ENCODE results near the gene LHX8. TPM values are rescaled to one million over a fixed set of nuclear protein-coding genes. Genes with fewer than 3 reads are reported as not detected.
A peak's percentile ranks its signal among the peaks of the same experiment; 100 is the strongest.
"Not testable (repeated sequence)": the region's sequence is repeated elsewhere in the genome, so short reads cannot be mapped to it uniquely, and the experiment has no call there.

The LHX8 gene
- total RNA-seq, result not detected

DNA sequence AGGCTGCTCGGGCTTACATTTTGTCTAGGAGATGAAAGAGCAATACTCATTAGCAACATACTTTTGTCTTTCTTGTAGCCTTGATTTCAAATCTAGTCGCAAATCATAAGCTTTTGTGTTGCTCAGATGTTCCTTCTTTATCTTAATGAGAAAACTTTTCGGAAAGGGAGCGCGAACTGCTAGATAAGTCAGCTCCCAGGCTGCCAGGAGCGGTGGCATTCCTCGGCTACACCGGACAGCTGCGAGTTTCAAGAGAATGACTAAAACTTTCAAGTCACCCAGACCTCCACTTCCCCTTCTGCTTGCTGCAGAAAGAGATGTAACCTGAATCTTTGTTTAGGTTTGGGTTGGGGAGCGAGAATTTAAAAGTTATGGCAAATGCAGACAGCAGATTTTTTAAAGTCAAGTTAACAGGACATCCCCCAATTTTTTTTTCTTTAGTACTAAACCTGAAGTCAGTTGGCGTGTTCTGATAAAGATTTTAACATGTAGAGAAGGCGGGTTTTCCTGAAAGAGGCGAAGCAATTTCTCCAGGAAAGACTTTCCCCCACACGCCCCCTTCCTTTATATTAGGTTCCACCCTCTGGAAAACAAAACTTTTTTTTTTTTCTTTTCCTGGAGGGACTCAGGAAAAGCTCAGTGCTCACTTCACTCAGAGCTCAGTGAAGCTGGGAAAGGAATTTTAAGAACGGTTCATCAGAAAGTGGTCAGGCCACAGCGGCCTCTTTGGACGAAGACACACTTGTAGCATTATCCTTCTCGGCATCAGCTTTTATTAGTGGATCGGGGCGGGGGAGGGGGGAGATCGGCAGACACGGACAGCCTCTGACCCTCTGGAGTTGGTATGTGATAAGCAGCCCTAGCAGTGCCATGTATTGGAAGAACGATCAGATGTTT lies at the start of gene LHX8:
Gene LHX8, plus strand, starts transcription at position 639 of the 897 bp plus-strand sequence. CDS start 2,227 bp downstream, outside the sequence.
- Mint-ChIP-seq H3K4me1 (ENCODE audit: low read depth) (peaks cover 14% of the 10 kb centered on the region), H3K4me3 (peak within 1 kb of the TSS; percentile 78), H3K27me3 (ENCODE audit: low read depth) (peaks cover 80% of the 10 kb centered on the region), H3K36me3 (ENCODE audit: low read depth) (peaks cover 28% of the 10 kb centered on the region), H3K27ac (peak within 1 kb of the TSS; percentile 39), H3K9me3 (ENCODE audit: insufficient read depth) (no peaks in the 10 kb centered on the region)
- ChIA-PET CTCF (no interaction called here), POLR2A (no interaction called here)
- DNase-seq (no peak), ATAC-seq (no peak)

DNA sequence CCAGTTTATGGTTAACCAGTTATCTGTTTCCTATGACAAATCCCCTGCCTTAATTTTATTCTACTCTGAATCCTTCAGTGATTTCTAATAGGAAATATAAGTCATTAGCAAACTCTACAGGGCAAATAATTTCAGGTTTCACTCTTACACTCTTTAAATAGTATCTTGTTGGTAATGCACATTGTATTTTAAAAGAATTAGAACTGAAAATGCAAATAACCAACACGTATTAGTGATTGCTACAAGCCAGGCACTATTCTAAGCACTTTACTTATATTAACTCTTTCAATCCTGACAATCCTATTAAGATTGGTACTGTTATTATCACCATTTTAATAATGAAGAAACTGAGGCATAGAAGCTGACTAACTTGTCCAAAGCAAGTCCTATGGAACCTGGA lies 48.3 kb upstream of the LHX8 start:
- H3K36me3 Mint-ChIP-seq (ENCODE audit: low read depth), result no peaks in the 10 kb centered on the region
- ATAC-seq, result no peak
- ChIA-PET CTCF (no interaction called here), POLR2A (no interaction called here)
- no peaks in the 10 kb centered on the region for H3K27me3 Mint-ChIP-seq (ENCODE audit: low read depth)
- H3K9me3 Mint-ChIP-seq (ENCODE audit: insufficient read depth), result no peaks in the 10 kb centered on the region
- H3K27ac Mint-ChIP-seq, result no peak overlapping the region
- DNase-seq, result no peak
- H3K4me3 Mint-ChIP-seq, result no peak overlapping the region
- no peaks in the 10 kb centered on the region for H3K4me1 Mint-ChIP-seq (ENCODE audit: low read depth)

DNA sequence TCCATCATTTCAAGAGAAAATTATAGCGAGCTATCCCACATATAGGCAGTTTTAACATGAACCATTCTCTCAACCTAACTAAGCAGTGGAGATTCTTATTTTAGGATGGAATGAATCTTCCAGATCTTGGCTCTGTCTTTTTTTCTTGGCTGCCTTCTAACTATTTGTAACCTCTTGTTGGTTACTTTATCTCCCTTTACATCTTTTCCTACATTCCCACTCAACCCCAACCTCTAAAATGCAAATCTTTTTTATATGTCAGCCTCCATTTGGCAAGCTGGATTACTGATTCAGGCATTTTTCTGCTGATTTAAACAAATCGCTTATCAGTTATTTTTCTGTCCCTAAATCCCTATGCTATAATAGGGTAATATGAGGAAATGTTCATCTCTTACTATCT lies 46.9 kb upstream of the LHX8 start:
- CTCF ChIA-PET, result no interaction called here
- Mint-ChIP-seq H3K4me1 (ENCODE audit: low read depth) (no peaks in the 10 kb centered on the region), H3K4me3 (no peak overlapping the region), H3K9me3 (ENCODE audit: insufficient read depth) (no peaks in the 10 kb centered on the region), H3K27me3 (ENCODE audit: low read depth) (no peaks in the 10 kb centered on the region), H3K36me3 (ENCODE audit: low read depth) (no peaks in the 10 kb centered on the region), H3K27ac (no peak overlapping the region)
- DNase-seq (no peak), ATAC-seq (no peak)
- POLR2A ChIA-PET, result no interaction called here

DNA sequence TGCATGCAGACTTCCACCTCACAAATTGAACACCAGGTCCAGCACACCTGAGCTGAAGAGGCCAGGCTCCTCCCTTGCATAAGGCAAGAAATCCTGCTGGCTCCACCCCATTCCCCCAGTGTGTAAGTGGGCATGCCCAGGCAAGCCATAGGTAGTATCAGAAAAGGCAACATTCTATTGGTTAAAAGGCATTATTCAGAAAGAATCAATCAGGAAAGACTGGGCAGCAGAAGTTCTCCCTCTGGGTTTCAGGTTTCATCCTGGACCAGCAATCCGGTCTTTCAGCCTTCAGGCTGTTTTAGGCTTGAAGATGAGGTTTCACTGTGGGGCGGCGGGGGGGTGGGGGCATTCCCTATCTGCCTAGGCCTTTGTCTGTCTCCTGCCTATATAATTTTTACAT lies 42.0 kb upstream of the LHX8 start:
- ATAC-seq, result no peak
- POLR2A ChIA-PET, result no interaction called here
- Mint-ChIP-seq H3K9me3 (ENCODE audit: insufficient read depth) (no peaks in the 10 kb centered on the region), H3K36me3 (ENCODE audit: low read depth) (no peaks in the 10 kb centered on the region), H3K27me3 (ENCODE audit: low read depth) (no peaks in the 10 kb centered on the region), H3K4me3 (no peak overlapping the region), H3K4me1 (ENCODE audit: low read depth) (no peaks in the 10 kb centered on the region), H3K27ac (no peak overlapping the region)
- CTCF ChIA-PET, result no interaction called here
- no peak for DNase-seq

DNA sequence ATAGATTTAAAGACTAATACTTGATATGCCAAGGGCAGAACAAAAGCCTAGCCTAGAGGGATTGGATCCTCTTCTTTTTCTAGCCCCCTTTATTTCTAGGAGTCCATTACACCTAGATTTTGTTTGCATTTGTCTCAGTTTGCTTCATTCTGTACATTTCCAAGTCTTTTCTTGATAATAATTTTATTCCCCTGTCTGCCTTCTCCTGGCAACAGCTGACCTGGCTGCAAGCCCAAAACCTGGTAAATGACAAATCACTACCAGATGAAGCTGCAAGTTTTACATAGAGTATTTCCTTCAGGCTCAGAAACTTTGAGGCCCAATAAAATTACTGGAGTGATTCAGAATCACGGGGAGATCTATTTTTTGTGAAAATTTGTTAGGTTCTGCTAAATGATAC lies 36.5 kb upstream of the LHX8 start:
- no peak overlapping the region for H3K27ac Mint-ChIP-seq
- H3K27me3 Mint-ChIP-seq (ENCODE audit: low read depth), result no peaks in the 10 kb centered on the region
- ATAC-seq (no peak), DNase-seq (no peak)
- ChIA-PET POLR2A (no interaction called here), CTCF (no interaction called here)
- H3K4me3 Mint-ChIP-seq, result no peak overlapping the region
- no peaks in the 10 kb centered on the region for H3K4me1 Mint-ChIP-seq (ENCODE audit: low read depth)
- no peaks in the 10 kb centered on the region for H3K36me3 Mint-ChIP-seq (ENCODE audit: low read depth)
- H3K9me3 Mint-ChIP-seq (ENCODE audit: insufficient read depth), result no peaks in the 10 kb centered on the region

DNA sequence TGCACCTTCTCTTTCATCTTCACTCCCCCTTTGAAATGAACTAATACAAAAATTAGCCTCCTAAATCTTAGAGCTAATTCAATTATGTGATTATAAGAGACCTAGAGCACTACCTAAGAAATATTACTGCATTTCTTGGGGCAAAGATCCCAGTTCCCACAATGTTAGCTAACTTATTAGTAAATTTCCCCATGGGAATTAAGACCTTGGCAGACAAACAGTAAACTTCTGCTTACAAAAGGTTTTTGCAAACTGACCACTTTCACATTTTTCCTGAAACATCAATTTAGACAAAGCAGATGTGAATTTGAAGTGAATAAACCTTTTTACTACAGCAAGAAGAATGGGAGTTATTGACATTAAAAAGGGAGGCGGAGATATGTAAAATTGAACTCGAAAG lies 34.6 kb upstream of the LHX8 start:
- CTCF ChIA-PET, result no interaction called here
- Mint-ChIP-seq H3K4me1 (ENCODE audit: low read depth) (no peaks in the 10 kb centered on the region), H3K36me3 (ENCODE audit: low read depth) (no peaks in the 10 kb centered on the region), H3K4me3 (no peak overlapping the region), H3K27me3 (ENCODE audit: low read depth) (no peaks in the 10 kb centered on the region), H3K27ac (no peak overlapping the region), H3K9me3 (ENCODE audit: insufficient read depth) (no peaks in the 10 kb centered on the region)
- DNase-seq (no peak), ATAC-seq (no peak)
- POLR2A ChIA-PET, result no interaction called here

DNA sequence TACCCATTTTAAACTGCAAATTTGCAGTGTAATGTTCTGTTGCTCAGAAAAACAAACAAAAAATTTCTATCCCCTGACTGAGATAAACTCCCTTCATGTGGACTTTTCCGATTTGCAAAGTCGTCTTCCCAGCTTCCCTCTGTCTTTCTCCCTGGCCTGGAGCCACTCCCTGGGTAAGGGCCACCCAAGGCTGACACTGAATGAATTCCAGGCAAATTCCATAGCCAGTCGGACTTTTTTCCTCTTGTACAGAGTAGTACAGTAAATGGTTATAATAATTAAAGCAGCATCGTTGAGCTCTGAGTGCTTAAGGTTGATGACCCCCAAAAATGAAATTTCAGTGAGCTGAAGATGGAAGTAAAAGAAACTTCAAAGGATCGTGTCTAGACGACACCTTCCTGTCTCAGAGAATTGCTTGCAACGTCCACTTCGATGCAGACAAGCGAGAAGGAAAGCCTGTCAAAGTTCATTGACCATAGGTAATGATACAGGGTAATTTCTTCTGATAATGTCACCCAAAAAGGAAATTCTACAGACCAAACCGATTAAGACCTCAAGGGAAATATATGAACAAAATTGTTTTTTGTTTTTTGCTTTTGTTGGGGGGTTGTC lies 33.6 kb upstream of the LHX8 start:
- ATAC-seq, result no peak
- Mint-ChIP-seq H3K36me3 (ENCODE audit: low read depth) (no peaks in the 10 kb centered on the region), H3K9me3 (ENCODE audit: insufficient read depth) (no peaks in the 10 kb centered on the region), H3K4me3 (no peak overlapping the region), H3K27me3 (ENCODE audit: low read depth) (no peaks in the 10 kb centered on the region), H3K4me1 (ENCODE audit: low read depth) (no peaks in the 10 kb centered on the region), H3K27ac (no peak overlapping the region)
- ChIA-PET POLR2A (no interaction called here), CTCF (no interaction called here)
- no peak for DNase-seq

DNA sequence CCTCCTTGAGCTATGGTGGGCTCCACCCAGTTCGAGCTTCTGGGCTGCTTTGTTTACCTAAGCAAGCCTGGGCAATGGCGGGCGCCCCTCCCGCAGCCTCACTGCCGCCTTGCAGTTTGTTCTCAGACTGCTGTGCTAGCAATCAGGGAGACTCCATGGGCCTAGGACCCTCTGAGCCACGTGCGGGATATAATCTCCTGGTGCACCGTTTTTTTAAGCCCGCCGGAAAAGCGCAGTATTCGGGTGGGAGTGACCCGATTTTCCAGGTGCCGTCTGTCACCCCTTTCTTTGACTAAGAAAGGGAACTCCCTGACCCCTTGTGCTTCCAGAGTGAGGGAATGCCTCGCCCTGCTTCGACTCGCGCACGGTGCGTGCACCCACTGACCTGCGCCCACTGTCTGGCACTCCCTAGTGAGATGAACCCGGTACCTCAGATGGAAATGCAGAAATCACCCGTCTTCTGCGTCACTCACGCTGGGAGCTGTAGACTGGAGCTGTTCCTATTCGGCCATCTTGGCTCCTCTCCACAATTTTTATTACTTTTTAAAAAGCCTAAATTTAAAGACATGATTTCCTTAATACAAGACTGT lies 21.7 kb upstream of the LHX8 start:
- H3K27me3 Mint-ChIP-seq (ENCODE audit: low read depth); CTCF ChIA-PET; ATAC-seq; H3K9me3 Mint-ChIP-seq (ENCODE audit: insufficient read depth); H3K36me3 Mint-ChIP-seq (ENCODE audit: low read depth); H3K4me3 Mint-ChIP-seq; H3K4me1 Mint-ChIP-seq (ENCODE audit: low read depth); POLR2A ChIA-PET; H3K27ac Mint-ChIP-seq; DNase-seq: not testable (repeated sequence)

DNA sequence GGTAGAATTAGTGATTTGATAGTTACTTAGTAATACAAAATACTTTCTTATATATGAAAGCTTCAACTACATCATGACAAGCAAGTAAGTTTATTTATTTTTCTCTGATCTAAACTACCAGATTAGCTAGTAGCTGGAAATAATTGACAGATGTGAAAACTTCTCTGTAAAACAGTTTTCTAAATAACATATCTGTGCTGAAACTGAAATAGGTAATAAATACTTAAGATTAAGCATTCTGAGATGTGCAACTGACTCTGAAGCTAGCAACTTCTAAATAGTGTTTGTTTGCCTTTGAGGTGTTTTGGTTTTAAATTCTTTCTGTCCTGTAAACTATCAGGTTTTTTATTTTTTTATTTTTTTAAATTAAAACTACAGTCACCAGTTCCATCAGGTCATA lies 18.5 kb upstream of the LHX8 start:
- Mint-ChIP-seq H3K36me3 (ENCODE audit: low read depth) (no peaks in the 10 kb centered on the region), H3K4me3 (no peak overlapping the region), H3K27ac (no peak overlapping the region), H3K9me3 (ENCODE audit: insufficient read depth) (no peaks in the 10 kb centered on the region), H3K4me1 (ENCODE audit: low read depth) (no peaks in the 10 kb centered on the region), H3K27me3 (ENCODE audit: low read depth) (no peaks in the 10 kb centered on the region)
- ATAC-seq (no peak), DNase-seq (no peak)
- CTCF ChIA-PET, result no interaction called here
- POLR2A ChIA-PET, result interaction anchor here (0.7 kb wide), 1 partner anchor 72 kb away, joined by 4 read pairs; no protein-coding TSS in a partner anchor

DNA sequence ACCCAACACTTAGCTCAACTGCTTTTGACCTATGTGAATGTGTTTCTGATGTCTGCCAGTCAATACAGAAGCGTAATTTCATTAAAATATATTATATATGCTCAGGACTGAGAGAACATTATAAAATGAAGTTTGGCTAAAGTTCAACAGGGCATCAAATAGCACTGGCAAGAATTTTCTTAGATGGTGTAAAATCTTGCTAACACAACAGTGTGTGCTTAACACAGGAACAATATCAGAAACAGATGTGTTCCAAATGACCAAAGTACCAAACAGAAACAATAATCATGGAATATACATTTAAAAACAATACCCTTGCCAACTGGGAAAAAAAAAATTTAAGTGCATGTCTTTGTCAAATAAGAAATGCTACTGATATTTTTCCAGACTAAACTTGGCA lies 10.4 kb upstream of the LHX8 start:
- ATAC-seq (no peak), DNase-seq (no peak)
- ChIA-PET POLR2A (no interaction called here), CTCF (no interaction called here)
- Mint-ChIP-seq H3K4me1 (ENCODE audit: low read depth) (no peaks in the 10 kb centered on the region), H3K9me3 (ENCODE audit: insufficient read depth) (peaks cover 6% of the 10 kb centered on the region), H3K36me3 (ENCODE audit: low read depth) (peaks cover 4% of the 10 kb centered on the region), H3K4me3 (no peak overlapping the region), H3K27ac (no peak overlapping the region), H3K27me3 (ENCODE audit: low read depth) (peaks cover 30% of the 10 kb centered on the region)

DNA sequence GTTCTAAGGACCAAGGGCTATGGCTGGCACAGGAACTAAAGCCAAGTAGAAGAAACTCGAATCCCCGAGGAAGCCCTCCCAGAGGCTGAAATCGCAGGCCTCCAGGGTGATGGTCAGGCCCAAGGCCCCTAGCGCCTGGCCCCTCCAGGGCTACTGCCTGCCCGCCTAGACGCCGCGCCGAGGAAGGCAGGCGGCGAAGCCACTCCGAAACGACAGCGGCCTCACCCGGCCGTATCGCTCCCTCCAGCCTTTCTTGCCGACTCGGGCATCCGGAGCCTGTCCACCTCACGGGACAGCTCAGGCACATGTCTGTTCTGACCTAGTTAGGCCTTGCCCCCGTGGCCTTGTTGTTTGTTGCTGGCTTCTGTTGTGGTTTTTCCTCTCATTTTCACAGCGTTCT lies 9.7 kb upstream of the LHX8 start:
- DNase-seq (no peak), ATAC-seq (no peak)
- H3K27ac Mint-ChIP-seq, result no peak overlapping the region
- H3K4me3 Mint-ChIP-seq, result no peak overlapping the region
- no peaks in the 10 kb centered on the region for H3K4me1 Mint-ChIP-seq (ENCODE audit: low read depth)
- ChIA-PET CTCF (no interaction called here), POLR2A (no interaction called here)
- peaks cover 6% of the 10 kb centered on the region for H3K9me3 Mint-ChIP-seq (ENCODE audit: insufficient read depth)
- peaks cover 6% of the 10 kb centered on the region for H3K36me3 Mint-ChIP-seq (ENCODE audit: low read depth)
- H3K27me3 Mint-ChIP-seq (ENCODE audit: low read depth), result peaks cover 36% of the 10 kb centered on the region

DNA sequence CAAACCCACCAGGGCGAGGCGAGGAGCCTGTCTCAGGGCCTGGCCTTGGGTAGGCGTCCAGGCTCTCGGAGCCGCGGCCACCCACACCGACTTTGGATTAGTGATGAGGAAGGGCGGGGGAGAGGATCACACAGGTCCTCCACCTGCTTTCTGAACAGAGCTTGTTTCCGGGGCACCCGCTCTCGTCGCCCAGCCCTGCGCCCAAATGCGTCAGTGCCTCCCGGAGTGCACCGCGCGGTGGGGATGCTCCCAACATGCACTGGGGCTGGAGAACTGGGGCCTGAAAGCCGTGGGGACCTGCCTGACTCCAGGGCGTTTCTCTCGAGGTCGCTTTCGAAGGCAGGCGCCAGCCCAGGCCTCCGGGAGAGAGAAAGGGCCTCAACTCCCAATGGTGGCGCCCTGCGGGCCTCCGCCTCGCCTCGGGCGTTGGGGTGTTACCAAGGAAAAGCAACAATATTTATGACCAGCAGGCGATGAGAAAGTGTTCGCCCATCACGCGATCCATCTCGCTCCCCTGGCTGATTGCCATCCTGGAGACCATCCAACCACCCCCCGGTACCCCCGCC lies 8.9 kb upstream of the LHX8 start:
- H3K4me1 Mint-ChIP-seq (ENCODE audit: low read depth), result no peaks in the 10 kb centered on the region
- ChIA-PET CTCF (interaction anchor here (1.3 kb wide), 1 partner anchor 11 kb away, joined by 5 read pairs; no protein-coding TSS in a partner anchor), POLR2A (no interaction called here)
- H3K36me3 Mint-ChIP-seq (ENCODE audit: low read depth), result peaks cover 6% of the 10 kb centered on the region
- H3K4me3 Mint-ChIP-seq, result no peak overlapping the region
- H3K9me3 Mint-ChIP-seq (ENCODE audit: insufficient read depth), result peaks cover 6% of the 10 kb centered on the region
- H3K27me3 Mint-ChIP-seq (ENCODE audit: low read depth), result peaks cover 42% of the 10 kb centered on the region
- ATAC-seq (no peak), DNase-seq (no peak)
- no peak overlapping the region for H3K27ac Mint-ChIP-seq

Measured in activated CD8-positive, alpha-beta T cell treated with anti-CD3 and anti-CD28 coated beads, Interleukin-2, amount 10 ng/mL, durations not matched to agents 7 days and 5 days (primary cell).